Activated CD4-positive, alpha-beta T cell treated with anti-CD3 and anti-CD28 coated beads, Interleukin-10, Interleukin-2, amounts not matched to agents 100 ng/mL and 50 ng/mL, durations not matched to agents 16 hours and 8 hours (primary cell): ENCODE results near the gene CCDC136.

Experiments
- DNase-seq: peaks from one replicate; pipeline ENCODE4 v3.0.0-alpha.2; 2020

CCDC136 gene

DNA sequence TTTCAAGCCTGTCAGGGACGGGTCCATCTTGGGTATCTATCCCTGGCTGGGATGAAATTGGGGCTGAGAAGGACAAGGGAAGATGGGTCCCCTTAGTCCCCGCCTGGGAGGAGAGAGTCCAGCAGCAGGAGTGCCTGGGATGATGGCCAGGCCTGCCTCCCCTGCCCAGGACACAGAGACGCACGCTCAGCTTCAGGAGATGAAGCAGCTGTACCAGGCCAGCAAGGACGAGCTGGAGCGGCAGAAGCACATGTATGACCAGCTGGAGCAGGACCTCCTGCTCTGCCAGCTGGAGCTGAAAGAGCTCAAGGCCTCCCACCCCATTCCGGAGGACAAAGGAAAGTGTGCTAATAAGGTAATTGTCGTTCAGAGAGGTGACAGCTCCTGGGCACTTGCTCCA, 15.4 kb downstream of the CCDC136 start:
- no peak for DNase-seq

- no peak for DNase-seq
Observed at GRCh38 chr7:128809363-128809762, 17.6 kb downstream of the CCDC136 start.

DNA sequence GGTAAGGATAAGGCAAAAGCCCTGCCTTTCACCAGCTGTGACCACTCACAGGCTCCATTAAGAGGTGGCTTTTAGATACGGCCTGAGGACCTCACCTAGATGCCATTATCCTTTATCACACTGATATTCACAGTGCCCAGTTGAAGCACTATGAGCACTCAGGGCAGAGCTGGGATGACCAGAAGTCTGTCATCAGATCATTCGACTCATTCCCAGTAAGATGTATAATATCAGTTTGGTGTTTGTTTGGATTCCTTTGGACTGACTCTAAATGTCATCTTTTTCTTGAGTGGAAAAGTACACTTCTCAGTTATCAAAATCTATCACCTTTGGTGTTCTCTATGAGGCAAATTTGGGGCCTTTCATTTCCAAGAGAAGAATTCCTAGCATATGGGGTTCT, 18.7 kb downstream of the CCDC136 start:
- DNase-seq, result no peak

- no peak for DNase-seq
Observed at GRCh38 chr7:128810997-128811396, 19.2 kb downstream of the CCDC136 start.

DNA sequence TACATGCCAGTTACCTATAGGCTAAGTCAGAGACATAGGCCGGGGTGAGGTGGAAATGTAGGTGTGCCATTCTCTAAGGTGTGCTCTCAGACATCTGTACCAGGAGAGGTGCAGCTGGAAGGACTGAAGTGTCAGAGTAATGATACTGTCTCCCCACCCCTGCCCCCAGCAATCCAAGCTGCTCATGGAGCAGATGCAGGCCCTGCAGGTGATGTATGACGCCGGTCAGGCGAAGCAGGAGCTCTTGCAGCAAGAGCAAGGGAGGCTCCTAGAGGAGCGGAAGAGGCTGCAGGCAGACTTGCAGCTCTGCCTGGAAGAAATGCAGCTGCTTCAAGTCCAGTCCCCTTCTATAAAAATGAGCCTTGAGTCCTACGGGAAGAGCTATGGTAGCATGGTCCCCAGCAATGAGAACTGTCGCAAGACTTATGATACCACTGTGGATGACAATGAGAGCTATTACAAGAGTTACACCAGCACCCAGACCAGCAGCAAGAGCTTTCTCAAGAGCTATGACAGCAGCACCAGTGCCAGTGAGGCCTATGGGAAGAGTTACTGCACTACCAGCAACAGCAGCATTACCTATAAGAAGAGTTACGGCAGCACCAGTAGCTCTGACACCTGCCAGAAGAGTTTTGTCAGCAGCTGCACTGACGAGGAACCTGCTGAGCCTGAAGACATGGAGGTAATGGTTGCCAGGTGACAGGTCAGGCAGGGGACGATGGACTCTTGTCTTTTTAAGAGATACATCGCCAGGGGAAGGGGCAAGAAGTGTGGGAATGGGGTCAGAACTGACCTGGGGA, 20.1 kb downstream of the CCDC136 start:
- no peak for DNase-seq

DNA sequence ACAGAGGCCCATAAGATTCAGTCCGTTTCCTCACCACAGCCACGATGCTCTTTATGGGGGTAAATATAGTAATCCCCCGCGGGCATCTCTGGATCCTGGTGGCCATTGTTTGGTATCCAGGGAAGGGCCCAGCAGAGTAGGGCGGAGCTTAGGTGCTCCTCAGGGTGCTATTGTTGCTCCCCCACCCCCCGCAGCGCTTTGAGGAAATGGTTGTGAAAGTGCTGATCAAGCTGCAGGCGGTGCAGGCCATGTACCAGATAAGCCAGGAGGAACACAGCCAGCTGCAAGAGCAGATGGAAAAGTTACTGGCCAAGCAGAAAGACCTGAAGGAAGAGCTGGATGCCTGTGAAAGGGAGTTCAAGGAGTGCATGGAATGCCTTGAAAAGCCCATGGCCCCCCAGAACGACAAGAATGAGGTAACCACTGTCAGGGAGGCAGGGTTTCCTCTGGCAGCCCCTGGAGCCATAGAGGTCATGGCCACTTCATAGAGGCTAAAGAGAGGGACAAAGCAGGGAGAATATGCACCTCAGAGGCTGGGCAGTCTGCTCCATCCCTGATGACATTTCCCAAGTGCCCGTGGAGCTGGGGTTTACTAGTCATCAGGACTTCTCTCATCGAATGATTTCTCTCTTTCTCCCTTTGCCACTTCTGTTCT, 20.9 kb downstream of the CCDC136 start:
- no peak for DNase-seq

DNA sequence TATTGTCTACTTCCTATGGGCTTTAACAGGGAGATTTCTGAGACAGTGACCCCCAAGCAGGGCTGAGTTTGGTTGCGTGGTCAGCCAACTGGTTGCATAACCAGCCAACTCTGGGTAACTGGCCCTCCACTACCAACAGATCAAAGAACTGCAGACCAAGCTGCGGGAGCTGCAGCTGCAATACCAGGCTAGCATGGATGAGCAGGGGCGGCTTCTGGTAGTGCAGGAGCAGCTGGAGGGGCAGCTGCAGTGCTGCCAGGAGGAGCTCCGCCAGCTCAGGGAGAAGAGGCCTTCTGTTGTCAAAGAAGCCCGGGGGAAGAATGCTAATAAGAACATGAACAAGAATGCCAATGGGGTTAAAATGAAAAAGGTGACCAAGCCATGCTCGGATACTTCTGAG, 22.7 kb downstream of the CCDC136 start:
- no peak for DNase-seq

DNA sequence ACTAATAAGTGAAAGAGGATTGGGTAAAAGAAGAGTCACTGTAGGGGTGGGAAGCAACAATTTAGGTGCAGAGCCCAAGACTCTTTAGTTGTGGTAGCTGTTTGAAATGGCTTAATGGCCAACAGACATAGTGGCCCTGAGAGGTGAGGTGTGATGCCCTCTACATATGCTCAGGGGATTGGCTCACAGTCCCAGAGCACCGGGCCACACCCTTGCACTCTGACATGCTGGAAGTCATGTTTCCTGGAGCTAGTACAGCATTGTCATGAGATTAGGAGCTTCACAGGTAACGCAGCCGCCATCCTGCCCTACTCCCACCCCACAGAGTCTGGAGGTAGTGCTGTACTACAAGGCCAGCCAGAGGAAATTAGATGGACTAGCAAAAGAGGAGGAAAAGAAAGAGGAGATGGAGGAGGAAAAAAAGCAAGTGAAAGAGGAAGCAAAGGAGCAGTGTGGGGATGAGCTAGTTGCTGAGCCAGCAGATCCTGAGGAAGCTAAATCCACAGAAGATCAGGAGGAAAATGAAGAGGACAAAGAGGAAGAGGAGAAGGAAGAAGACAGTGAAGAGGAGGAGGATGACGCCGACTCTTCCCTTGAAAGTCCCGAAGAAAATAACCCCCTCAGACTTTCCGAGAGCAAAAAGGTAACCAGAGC, 23.6 kb downstream of the CCDC136 start:
- no peak for DNase-seq

- DNase-seq, result no peak
Observed at GRCh38 chr7:128818694-128819093, 26.9 kb downstream of the CCDC136 start.

GRCh38 chr7:128821724-128822123, 30.0 kb downstream of the CCDC136 start:
- DNase-seq, result no peak

GRCh38 chr7:128826512-128826911, 34.7 kb downstream of the CCDC136 start:
- no peak for DNase-seq

GRCh38 chr7:128826916-128827247, 35.1 kb downstream of the CCDC136 start:
- no peak for DNase-seq

GRCh38 chr7:128827248-128827958, 35.6 kb downstream of the CCDC136 start:
- no peak for DNase-seq

- no peak for DNase-seq
Observed at GRCh38 chr7:128827971-128828711, 36.4 kb downstream of the CCDC136 start.

GRCh38 chr7:128829391-128830166, 37.8 kb downstream of the CCDC136 start:
- no peak for DNase-seq

GRCh38 chr7:128830231-128831177, 38.7 kb downstream of the CCDC136 start, which contains the start of gene FLNC:
TSS of gene FLNC (plus strand) at chr7:128830406. CDS start at chr7:128830638, 232 bp downstream.
- DNase-seq, result peak; percentile 18

DNA sequence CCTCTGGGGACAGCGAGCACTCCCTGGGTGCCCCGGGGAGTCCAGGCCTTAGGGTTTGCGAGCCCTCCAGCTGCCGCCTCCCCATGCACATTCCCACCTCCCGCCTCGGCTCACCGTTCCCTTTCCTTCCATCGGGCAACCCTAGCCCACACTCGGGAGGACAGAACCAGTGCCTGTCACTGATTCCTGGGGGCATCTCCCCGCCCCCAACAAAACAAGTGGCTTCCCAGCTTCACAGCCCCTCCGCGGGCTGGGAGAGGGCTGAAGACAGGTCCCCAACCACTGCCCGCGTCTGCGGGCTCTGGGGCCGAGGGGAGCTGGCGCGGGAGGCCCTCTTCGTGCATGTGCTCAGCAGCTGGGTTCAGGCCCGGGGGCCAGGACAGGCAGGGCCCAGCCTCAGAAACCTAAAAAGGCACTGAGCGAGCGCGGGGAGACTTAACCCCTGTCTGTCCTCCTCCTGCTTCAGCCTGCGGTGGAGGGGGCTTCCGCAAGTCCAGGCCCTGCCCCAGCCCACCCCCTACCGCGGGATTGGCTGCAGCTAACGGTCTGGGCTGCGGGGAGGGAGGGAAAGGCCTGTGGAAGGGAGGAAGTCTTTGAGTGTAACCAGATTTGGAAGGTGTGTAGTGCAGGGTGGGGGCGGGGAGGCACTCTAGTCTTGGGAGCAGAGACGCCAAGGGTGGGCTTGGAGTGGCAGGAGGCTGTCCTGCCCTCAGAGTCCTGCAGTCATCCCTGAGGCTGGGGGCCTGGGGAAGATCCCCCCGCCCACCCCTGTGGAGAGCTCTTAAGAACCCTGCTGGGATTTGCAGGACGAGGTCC, 39.6 kb downstream of the CCDC136 start:
- DNase-seq, result no peak

GRCh38 chr7:128831994-128832879, 40.5 kb downstream of the CCDC136 start:
- DNase-seq, result no peak

GRCh38 chr7:128832880-128833147, 41.0 kb downstream of the CCDC136 start:
- DNase-seq, result no peak
